GM12878 (cell line): ENCODE measurements around the gene FGF12. TPM values are rescaled to one million over a fixed set of nuclear protein-coding genes. Genes with fewer than 3 reads are reported as not detected.

Source experiments
- ATAC-seq: fragments of 200-7000 bp; cut with Tn5 transposase; 3 replicates; pipeline ENCODE4 v1.9.1; 2020; ENCODE audit warnings: mild to moderate bottlenecking, moderate library complexity
- BruUV-seq: library from RNA; stranded (reverse); fragments of 400-500 nt; replicated peaks from 2 replicates; lab custom pipeline; 2021; lab: Mats Ljungman, UMichigan
- CTCF ChIA-PET: fragments of 300-600 bp; sonication (Branson Sonifier 250); formaldehyde crosslinking; extraction: SDS; loops from one replicate; lab custom pipeline; 2021; ENCODE audit warnings: inconsistent platforms; lab: Yijun Ruan, JAX
- POLR2A ChIA-PET: fragments of 350-600 bp; formaldehyde crosslinking; extraction: SDS; loops from one replicate; lab custom pipeline; 2021; ENCODE audit warnings: inconsistent platforms; lab: Charles Lee
- RAD21 ChIA-PET: fragments of 300-600 bp; sonication (Branson Sonifier 250); formaldehyde crosslinking; loops from one replicate; lab custom pipeline; 2023; ENCODE audit warnings: antibody characterized with exemption; ENCODE audit not compliant: unreplicated experiment; lab: Charles Lee
- SMC1A ChIA-PET: fragments of 300-600 bp; sonication (Branson Sonifier 250); formaldehyde crosslinking; loops from one replicate; lab custom pipeline; 2023; ENCODE audit not compliant: unreplicated experiment, uncharacterized antibody; lab: Charles Lee
- DNase-seq: peaks from one replicate; pipeline ENCODE4 v3.0.0-alpha.2; 2011; ENCODE audit warnings: low read depth, low spot score
- FAIRE-seq: peaks from 3 replicates; lab custom pipeline; 2011; peaks lifted over from hg19 to GRCh38; lab: Jason Lieb, UNC
- H2AFZ ChIP-seq: 2 replicates; pipeline ENCODE4 v1.6.0; 2011; ENCODE audit warnings: low read depth, low read length, control low read depth; ENCODE audit not compliant: control insufficient read depth
- H3K27ac ChIP-seq: 2 replicates; pipeline ENCODE4 v1.5.1; 2011; ENCODE audit warnings: control low read depth; ENCODE audit not compliant: control insufficient read depth, insufficient read depth
- H3K27me3 ChIP-seq, 2 experiments: replicated peaks in 1 of 2; 2 replicates each; pipeline versions ENCODE4 v1.6.0 to v1.6.1; 2011; ENCODE audit warnings: low read length in 1 of 2; ENCODE audit not compliant: control insufficient read depth in 2 of 2, insufficient read depth in 2 of 2
- H3K36me3 ChIP-seq, 2 experiments: 2 replicates each; pipeline ENCODE4 v1.5.1; 2011; ENCODE audit warnings: low read length in 1 of 2; ENCODE audit not compliant: control insufficient read depth in 2 of 2, insufficient read depth in 2 of 2
- H3K4me1 ChIP-seq: 2 replicates; pipeline ENCODE4 v1.6.1; 2011; ENCODE audit warnings: mild to moderate bottlenecking, low read length, moderate library complexity, mixed read lengths; ENCODE audit not compliant: control insufficient read depth, insufficient read depth
- H3K4me2 ChIP-seq: 2 replicates; pipeline ENCODE4 v1.6.0; 2011; ENCODE audit warnings: control low read depth; ENCODE audit not compliant: control insufficient read depth, insufficient read depth
- H3K4me3 ChIP-seq: fragments of 200-600 bp; sonication (generic); 2 replicates; pipeline ENCODE4 v1.5.1; 2016
- H3K79me2 ChIP-seq: 2 replicates; pipeline ENCODE4 v1.6.0; 2011; ENCODE audit warnings: low read length; ENCODE audit not compliant: control insufficient read depth, insufficient read depth
- H3K9ac ChIP-seq: 2 replicates; pipeline ENCODE4 v1.8.0; 2011; ENCODE audit warnings: low read length, control low read depth, mixed read lengths; ENCODE audit not compliant: control insufficient read depth, insufficient read depth
- H3K9me3 ChIP-seq: replicated peaks from 3 replicates; pipeline ENCODE4 v1.5.1; 2011; ENCODE audit warnings: mild to moderate bottlenecking, low read length; ENCODE audit not compliant: control insufficient read depth, insufficient read depth
- H4K20me1 ChIP-seq: 2 replicates; pipeline ENCODE4 v1.6.0; 2011; ENCODE audit not compliant: control insufficient read depth, insufficient read depth
- CBFB ChIP-seq: IDR thresholded peaks from 2 replicates; pipeline ENCODE4 v1.6.1; 2016; ENCODE audit warnings: antibody characterized with exemption, low read depth
- EP300 ChIP-seq, 2 experiments: fragments of 150-350 bp in 1 of 2; IDR thresholded peaks; 2 replicates each; pipeline ENCODE4 v1.6.1; 2011 to 2012; ENCODE audit warnings: low read depth in 2 of 2, low read length in 2 of 2, borderline replicate concordance in 1 of 2, improper control_type of control experiment in 1 of 2, inconsistent platforms in 1 of 2; ENCODE audit not compliant: control insufficient read depth in 1 of 2
- GATAD2B ChIP-seq: fragments of 450-650 bp; conservative IDR thresholded peaks from 2 replicates; pipeline ENCODE4 v1.6.1; 2017; ENCODE audit warnings: low read depth, mild to moderate bottlenecking, moderate library complexity
- IKZF1 ChIP-seq: fragments of 450-650 bp; conservative IDR thresholded peaks from 2 replicates; pipeline ENCODE4 v1.6.1; 2017; ENCODE audit warnings: antibody characterized with exemption, mild to moderate bottlenecking
- KLF5 ChIP-seq: fragments of 450-650 bp; IDR thresholded peaks from 2 replicates; pipeline ENCODE4 v1.6.1; 2014; ENCODE audit warnings: mild to moderate bottlenecking; ENCODE audit not compliant: partially characterized antibody
- NBN ChIP-seq: fragments of 450-650 bp; IDR thresholded peaks from 2 replicates; pipeline ENCODE4 v1.6.1; 2016
- NFYA ChIP-seq: IDR thresholded peaks from 2 replicates; pipeline ENCODE4 v1.6.1; 2011; ENCODE audit warnings: low read depth, mild to moderate bottlenecking, low read length, improper control_type of control experiment, borderline replicate concordance
- NR2F1 ChIP-seq: fragments of 450-650 bp; conservative IDR thresholded peaks from 2 replicates; pipeline ENCODE4 v1.6.1; 2017; ENCODE audit warnings: mild to moderate bottlenecking
- PML ChIP-seq: IDR thresholded peaks from 2 replicates; pipeline ENCODE4 v1.6.1; 2012; ENCODE audit warnings: low read length, inconsistent platforms
- POLR2AphosphoS5 ChIP-seq: IDR thresholded peaks from 2 replicates; pipeline ENCODE4 v1.6.1; 2011; ENCODE audit warnings: mild to moderate bottlenecking, low read length, inconsistent platforms
- SPI1 ChIP-seq: IDR thresholded peaks from 2 replicates; pipeline ENCODE4 v1.6.1; 2011; ENCODE audit warnings: low read depth, mild to moderate bottlenecking, low read length, moderate library complexity, borderline replicate concordance; ENCODE audit not compliant: insufficient read depth
- TARDBP ChIP-seq: IDR thresholded peaks from 2 replicates; pipeline ENCODE4 v1.6.1; 2016; ENCODE audit warnings: borderline replicate concordance
- ZNF274 ChIP-seq: IDR thresholded peaks from one replicate; pipeline ENCODE4 v1.8.0; 2011; ENCODE audit not compliant: insufficient read length, insufficient read depth
- WGBS: methylation state at CpG from one replicate; pipeline ENCODE4 v1.1.6; 2016; ENCODE audit warnings: low lambda C conversion rate; ENCODE audit not compliant: insufficient replicate concordance, insufficient coverage; ENCODE audit errors: missing lambda C conversion rate; 5-methylcytosine and 5-hydroxymethylcytosine counted together
- in situ Hi-C: fragments of 300-500 bp; cut with MboI; formaldehyde crosslinking; loops from 9 replicates; pipeline ENCODE4 v1.14.3; 2018; ENCODE audit warnings: mixed read lengths
- intact Hi-C: fragments of 100-400 bp; cut with micrococcal nuclease; formaldehyde crosslinking; loops from one replicate; pipeline ENCODE4 v1.14.2; 2022; ENCODE audit not compliant: unreplicated experiment
- polyA plus RNA-seq, 11 experiments: library from polyadenylated mRNA; depleted of rRNA in 4 of 11; unstranded in 6 of 11; stranded (reverse) in 5 of 11; fragments of >200 nt; fragmentation: Nextera tagmentation in 4 of 11; fragmentation: Illumina TruSeq in 1 of 11; extraction: Ambion mirVana in 4 of 11; extraction: Trizol in 1 of 11; gene quantifications; 1 replicate in 1 of 11; 2 replicates in 10 of 11; pipeline versions ENCODE4 v1.2.1 to v1.2.3, GENCODE V29; 2011 to 2016; ENCODE audit warnings: inconsistent platforms in 2 of 11, missing spikeins in 2 of 11, low read depth in 1 of 11
- total RNA-seq, 4 experiments: library from RNA; depleted of rRNA in 3 of 4; stranded (reverse); fragments of >200 nt in 3 of 4; fragmentation: Illumina TruSeq in 1 of 4; extraction: Trizol in 1 of 4; gene quantifications; 2 replicates each; pipeline versions ENCODE4 v1.2.1 to v1.2.3, GENCODE V29; 2013 to 2021
- TF ChIP-seq, protein P1 (sequence below): fragments of 450-650 bp; IDR thresholded peaks from 2 replicates; pipeline ENCODE4 v1.6.1; 2017; ENCODE audit warnings: low read depth, mild to moderate bottlenecking, moderate library complexity
- TF ChIP-seq, protein P2 (sequence below): IDR thresholded peaks from 2 replicates; pipeline ENCODE4 v1.6.1; 2011; ENCODE audit warnings: low read depth, mild to moderate bottlenecking, low read length, moderate library complexity, borderline replicate concordance; ENCODE audit errors: extremely low read depth
- TF ChIP-seq, protein P3 (sequence below): IDR thresholded peaks from 2 replicates; pipeline ENCODE4 v1.6.1; 2012; ENCODE audit warnings: low read depth, low read length, improper control_type of control experiment

Gene FGF12
- total and polyA plus RNA-seq, 10 of the 15 experiments (the other 5 are each of a cell fraction or from before 2014, with no cell fraction given) = 0.03 to 0.43 (median 0.13) TPM; not detected in 7

DNA sequence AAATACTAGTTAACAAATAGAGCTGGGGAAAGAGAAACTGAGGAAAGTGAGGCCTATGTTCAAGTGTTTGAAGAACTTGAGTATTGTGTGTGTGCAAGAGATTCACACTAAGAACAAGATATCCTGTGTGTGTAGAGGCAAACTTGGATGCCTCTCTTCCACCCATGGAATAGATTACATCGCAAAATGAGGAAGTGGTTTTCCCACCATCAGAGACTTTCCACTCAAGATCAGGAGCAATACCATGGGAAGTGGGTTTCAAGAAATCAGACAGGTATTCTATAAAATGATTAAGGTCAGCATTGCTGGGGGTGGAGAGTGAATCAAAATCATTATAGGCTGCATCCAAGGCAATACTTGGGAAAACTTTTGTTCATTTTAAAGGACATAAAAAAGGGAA, 308.0 kb downstream of the FGF12 start:
- no peaks in the 10 kb centered on the region for H3K36me3 ChIP-seq
- ATAC-seq (no peak), DNase-seq (no peak), FAIRE-seq (no peak)
- 38% methylated on average over 1 of the region's 1 CpG for WGBS
- no peaks in the 10 kb centered on the region for H3K9me3 ChIP-seq
- ChIA-PET CTCF (interaction anchor here (2.7 kb wide), 1 partner anchor 25 kb away, joined by 10 read pairs; no protein-coding TSS in a partner anchor), RAD21 (no interaction called here), POLR2A (no interaction called here), SMC1A (interaction anchor here (1.0 to 3.3 kb wide), 2 partner anchors 21 to 25 kb away, joined by 3 to 11 read pairs; no protein-coding TSS in a partner anchor)
- no peaks in the 10 kb centered on the region for H4K20me1 ChIP-seq
- no peak overlapping the region for H3K27ac ChIP-seq
- TF ChIP-seq EP300 (IDR thresholded peaks at IDR 0.05; ENCODE audit: borderline replicate concordance in 1 of 2, control insufficient read depth in 1 of 2, low read depth in 2 of 2, low read length in 2 of 2) (no peak), PML (no peak), SPI1 (0 out of 2 replicates have a peak, but pooled peaks have one; percentile 5)
- H3K4me1 ChIP-seq = no peaks in the 10 kb centered on the region
- no peak overlapping the region for H3K4me3 ChIP-seq
- no peak overlapping the region for H3K9ac ChIP-seq
- 0 out of 4 replicates have a peak, but pooled peaks cover 0 to 3% of the 10 kb centered on the region in 2 experiments for H3K27me3 ChIP-seq
- no TSS peak for BruUV-seq
- no peak overlapping the region for H2AFZ ChIP-seq
- in situ Hi-C loops = no loop called here
- intact Hi-C loops = no loop called here
- no peaks in the 10 kb centered on the region for H3K79me2 ChIP-seq
- H3K4me2 ChIP-seq = no peak overlapping the region

DNA sequence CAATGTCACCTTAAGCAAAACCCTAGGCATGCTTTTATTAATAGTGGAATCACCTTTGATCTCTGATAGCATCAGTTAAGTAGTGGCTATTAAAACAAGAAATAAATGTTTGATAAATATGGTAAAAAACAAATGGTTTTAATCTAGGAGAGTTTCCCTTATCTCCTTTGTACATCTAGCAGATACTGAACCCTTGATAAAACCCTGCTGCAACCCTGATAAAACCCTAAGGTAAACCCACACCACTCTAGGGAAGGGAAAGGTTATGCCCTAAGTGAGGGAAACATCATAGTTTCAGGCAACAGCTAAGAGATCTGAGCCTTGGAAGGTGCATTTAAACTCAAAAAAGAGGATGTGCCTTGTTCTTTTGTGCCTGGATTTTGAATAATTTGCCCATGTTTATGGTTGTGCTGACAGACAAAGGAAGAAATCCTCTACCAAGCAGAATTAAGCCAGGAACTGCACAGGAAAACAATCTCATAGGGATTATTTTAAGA, 309.7 kb downstream of the FGF12 start:
- ChIA-PET RAD21 (no interaction called here), SMC1A (no interaction called here), CTCF (no interaction called here), POLR2A (no interaction called here)
- Histone ChIP-seq H3K9ac (no peak overlapping the region), H2AFZ (no peak overlapping the region), H3K27me3 (0 out of 4 replicates have a peak, but pooled peaks cover 0 to 4% of the 10 kb centered on the region in 2 experiments), H3K4me1 (no peaks in the 10 kb centered on the region), H4K20me1 (no peaks in the 10 kb centered on the region), H3K27ac (no peak overlapping the region), H3K4me2 (no peak overlapping the region), H3K36me3 (no peaks in the 10 kb centered on the region), H3K9me3 (no peaks in the 10 kb centered on the region), H3K79me2 (no peaks in the 10 kb centered on the region), H3K4me3 (no peak overlapping the region)
- FAIRE-seq (no peak), ATAC-seq (no peak), DNase-seq (no peak)
- intact Hi-C loops (no loop called here), in situ Hi-C loops (no loop called here)
- BruUV-seq = no TSS peak
- TF ChIP-seq, protein P1, sequence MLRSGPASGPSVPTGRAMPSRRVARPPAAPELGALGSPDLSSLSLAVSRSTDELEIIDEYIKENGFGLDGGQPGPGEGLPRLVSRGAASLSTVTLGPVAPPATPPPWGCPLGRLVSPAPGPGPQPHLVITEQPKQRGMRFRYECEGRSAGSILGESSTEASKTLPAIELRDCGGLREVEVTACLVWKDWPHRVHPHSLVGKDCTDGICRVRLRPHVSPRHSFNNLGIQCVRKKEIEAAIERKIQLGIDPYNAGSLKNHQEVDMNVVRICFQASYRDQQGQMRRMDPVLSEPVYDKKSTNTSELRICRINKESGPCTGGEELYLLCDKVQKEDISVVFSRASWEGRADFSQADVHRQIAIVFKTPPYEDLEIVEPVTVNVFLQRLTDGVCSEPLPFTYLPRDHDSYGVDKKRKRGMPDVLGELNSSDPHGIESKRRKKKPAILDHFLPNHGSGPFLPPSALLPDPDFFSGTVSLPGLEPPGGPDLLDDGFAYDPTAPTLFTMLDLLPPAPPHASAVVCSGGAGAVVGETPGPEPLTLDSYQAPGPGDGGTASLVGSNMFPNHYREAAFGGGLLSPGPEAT = no peak
- no peak for TF ChIP-seq IKZF1
- TF ChIP-seq, protein P2, sequence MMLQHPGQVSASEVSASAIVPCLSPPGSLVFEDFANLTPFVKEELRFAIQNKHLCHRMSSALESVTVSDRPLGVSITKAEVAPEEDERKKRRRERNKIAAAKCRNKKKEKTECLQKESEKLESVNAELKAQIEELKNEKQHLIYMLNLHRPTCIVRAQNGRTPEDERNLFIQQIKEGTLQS = no peak
- TF ChIP-seq, protein P3, sequence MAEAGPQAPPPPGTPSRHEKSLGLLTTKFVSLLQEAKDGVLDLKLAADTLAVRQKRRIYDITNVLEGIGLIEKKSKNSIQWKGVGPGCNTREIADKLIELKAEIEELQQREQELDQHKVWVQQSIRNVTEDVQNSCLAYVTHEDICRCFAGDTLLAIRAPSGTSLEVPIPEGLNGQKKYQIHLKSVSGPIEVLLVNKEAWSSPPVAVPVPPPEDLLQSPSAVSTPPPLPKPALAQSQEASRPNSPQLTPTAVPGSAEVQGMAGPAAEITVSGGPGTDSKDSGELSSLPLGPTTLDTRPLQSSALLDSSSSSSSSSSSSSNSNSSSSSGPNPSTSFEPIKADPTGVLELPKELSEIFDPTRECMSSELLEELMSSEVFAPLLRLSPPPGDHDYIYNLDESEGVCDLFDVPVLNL = no peak
- TF ChIP-seq CBFB = no peak
- no peak for TF ChIP-seq TARDBP
- no peak for TF ChIP-seq POLR2AphosphoS5
- TF ChIP-seq KLF5 = no peak
- no peak for TF ChIP-seq NFYA
- TF ChIP-seq NR2F1 = no peak
- TF ChIP-seq ZNF274 = no peak
- TF ChIP-seq NBN = no peak
- no peak for TF ChIP-seq GATAD2B
